GM18909 (cell line): ENCODE results near the gene PLAAT4.
"Not testable (repeated sequence)": the region's sequence is repeated elsewhere in the genome, so short reads cannot be mapped to it uniquely, and the experiment has no call there.

Experiments
- ATAC-seq: cut with Tn5 transposase; IDR thresholded peaks from one replicate; pipeline ENCODE4 v1.9.1; 2021; ENCODE audit warnings: mild to moderate bottlenecking; ENCODE audit not compliant: unreplicated experiment, poor library complexity

The PLAAT4 gene

GRCh38 chr11:63537293-63538101 is 889 bp downstream of the PLAAT4 start:
- ATAC-seq, result no peak

- ATAC-seq, result not testable (repeated sequence)
These were observed 5.9 kb downstream of the PLAAT4 start for GRCh38 chr11:63542506-63542905.

GRCh38 chr11:63543711-63544110 is 7.1 kb downstream of the PLAAT4 start:
- ATAC-seq, result no peak

GRCh38 chr11:63547061-63547460 is 10.5 kb downstream of the PLAAT4 start:
- ATAC-seq, result no peak

GRCh38 chr11:63548178-63548577 is 11.6 kb downstream of the PLAAT4 start:
- ATAC-seq, result no peak

- no peak for ATAC-seq
These were observed 12.8 kb downstream of the PLAAT4 start for GRCh38 chr11:63549411-63549810.

- ATAC-seq, result not testable (repeated sequence)
These were observed 13.6 kb downstream of the PLAAT4 start for GRCh38 chr11:63550156-63550700.

- no peak for ATAC-seq
These were observed 14.7 kb downstream of the PLAAT4 start for GRCh38 chr11:63551091-63551888.

- no peak for ATAC-seq
These were observed 15.3 kb downstream of the PLAAT4 start for GRCh38 chr11:63551889-63552266.

GRCh38 chr11:63552921-63553320 is 16.3 kb downstream of the PLAAT4 start:
- no peak for ATAC-seq

- peak; percentile 85 for ATAC-seq
These were observed 17.2 kb downstream of the PLAAT4 start for GRCh38 chr11:63553759-63554158.

- ATAC-seq, result no peak
These were observed 18.2 kb downstream of the PLAAT4 start for GRCh38 chr11:63554877-63555223.

- ATAC-seq, result no peak
These were observed 19.9 kb downstream of the PLAAT4 start for GRCh38 chr11:63556404-63557013.

- ATAC-seq, result no peak
These were observed 21.0 kb downstream of the PLAAT4 start for GRCh38 chr11:63557570-63557969.

GRCh38 chr11:63558459-63559157 is 22.0 kb downstream of the PLAAT4 start:
- ATAC-seq, result no peak

- ATAC-seq, result no peak
These were observed 24.0 kb downstream of the PLAAT4 start for GRCh38 chr11:63560506-63561180.

- ATAC-seq, result no peak
These were observed 26.8 kb downstream of the PLAAT4 start, which contains the start of gene PLAAT2 for GRCh38 chr11:63563201-63564055. Gene PLAAT2, minus strand, starts transcription at chr11:63563379. Its CDS starts 55 bp downstream, at chr11:63563324.

GRCh38 chr11:63564056-63564774 is 27.6 kb downstream of the PLAAT4 start:
- peak; percentile 71 for ATAC-seq
